HCT116 (cell line): ENCODE results near the gene CLTC. TPM values are rescaled to one million over a fixed set of nuclear protein-coding genes. Genes with fewer than 3 reads are reported as not detected.

ENCODE experiments used
- ATAC-seq: fragments of 200-7000 bp; cut with Tn5 transposase; 2 replicates; pipeline ENCODE4 v1.9.1; 2020; ENCODE audit warnings: mild to moderate bottlenecking, moderate library complexity
- BruUV-seq: library from RNA; stranded (reverse); fragments of 400-500 nt; replicated peaks from 2 replicates; lab custom pipeline; 2021; lab: Mats Ljungman, UMichigan
- CTCF ChIA-PET: fragments of 300-600 bp; sonication (Branson Sonifier 250); formaldehyde crosslinking; loops from one replicate; lab custom pipeline; 2021; ENCODE audit warnings: antibody characterized with exemption; lab: Charles Lee
- POLR2A ChIA-PET: fragments of 300-600, 350-600 bp; sonication (Branson Sonifier 250); formaldehyde crosslinking; loops from one replicate; lab custom pipeline; 2021; ENCODE audit warnings: antibody characterized with exemption; lab: Charles Lee
- RAD21 ChIA-PET, 2 experiments: fragments of 300-600 bp; sonication (Branson Sonifier 250); formaldehyde crosslinking; loops; one replicate each; lab custom pipeline; 2023; ENCODE audit warnings: low total read pairs in 2 of 2; ENCODE audit not compliant: uncharacterized antibody in 2 of 2, unreplicated experiment in 2 of 2, low non-redundant PET in 1 of 2; lab: Charles Lee
- DNase-seq: peaks from one replicate; pipeline ENCODE4 v3.0.0-alpha.2; 2010; ENCODE audit warnings: low read depth, low spot score
- H2AFZ ChIP-seq: fragments of 200-600 bp; shearing (Covaris generic), sonication (generic); 2 replicates; pipeline ENCODE4 v1.6.1; 2017; ENCODE audit warnings: low read depth, mixed run types, mixed read lengths, antibody characterized with exemption, low read length; ENCODE audit not compliant: poor library complexity, severe bottlenecking
- H3K27ac ChIP-seq: 2 replicates; pipeline ENCODE4 v1.5.1; 2012; ENCODE audit warnings: low read depth, low read length
- H3K27me3 ChIP-seq: fragments of 200-600 bp; sonication (generic); 2 replicates; pipeline ENCODE4 v1.6.1; 2016; ENCODE audit warnings: mixed run types, low read length, mixed read lengths; ENCODE audit not compliant: insufficient read depth
- H3K36me3 ChIP-seq, 2 experiments: fragments of 200-500 bp in 1 of 2; fragments of 200-600 bp in 1 of 2; sonication (Bioruptor generic) in 1 of 2; sonication (generic) in 1 of 2; 2 replicates each; pipeline versions ENCODE4 v1.5.1 to v1.6.1; 2014 to 2016; ENCODE audit warnings: low read length in 2 of 2, inconsistent platforms in 1 of 2, mixed read lengths in 1 of 2, mixed run types in 1 of 2; ENCODE audit not compliant: insufficient read depth in 2 of 2, control insufficient read depth in 1 of 2
- H3K4me1 ChIP-seq, 2 experiments: fragments of 200-600 bp in 1 of 2; sonication (generic) in 1 of 2; 2 replicates each; pipeline versions ENCODE4 v1.5.1 to v1.6.1; 2012 to 2017; ENCODE audit warnings: low read length in 2 of 2, inconsistent platforms in 1 of 2, mild to moderate bottlenecking in 1 of 2, mixed read lengths in 1 of 2, mixed run types in 1 of 2, moderate library complexity in 1 of 2; ENCODE audit not compliant: insufficient read depth in 2 of 2, control insufficient read depth in 1 of 2
- H3K4me2 ChIP-seq: fragments of 200-600 bp; sonication (generic); 2 replicates; pipeline ENCODE4 v1.6.1; 2017; ENCODE audit warnings: mixed run types, low read length, mixed read lengths
- H3K4me3 ChIP-seq, 2 experiments: fragments of 200-600 bp in 1 of 2; sonication (generic) in 1 of 2; replicated peaks in 1 of 2; 2 replicates each; pipeline ENCODE4 v1.5.1; 2011 to 2016; ENCODE audit warnings: low read length in 2 of 2, control low read depth in 1 of 2, low read depth in 1 of 2, mild to moderate bottlenecking in 1 of 2, mixed read lengths in 1 of 2, mixed run types in 1 of 2
- H3K79me2 ChIP-seq: fragments of 200-600 bp; sonication (generic); 2 replicates; pipeline ENCODE4 v1.6.1; 2017; ENCODE audit warnings: mild to moderate bottlenecking, mixed run types, low read length, moderate library complexity, mixed read lengths; ENCODE audit not compliant: insufficient read depth
- H3K9ac ChIP-seq: fragments of 200-600 bp; sonication (generic); 2 replicates; pipeline ENCODE4 v1.6.1; 2016; ENCODE audit warnings: low read length, mixed read lengths
- H3K9me2 ChIP-seq: fragments of 200-600 bp; sonication (generic), shearing (Covaris generic); 2 replicates; pipeline ENCODE4 v1.6.1; 2017; ENCODE audit warnings: mixed run types, mild to moderate bottlenecking, moderate library complexity; ENCODE audit not compliant: insufficient read depth
- H3K9me3 ChIP-seq, 2 experiments: fragments of 200-500 bp in 1 of 2; fragments of 200-600 bp in 1 of 2; sonication (Bioruptor generic) in 1 of 2; sonication (generic) in 1 of 2; 2 replicates each; pipeline ENCODE4 v1.6.1; 2014 to 2017; ENCODE audit warnings: low read length in 2 of 2, mixed read lengths in 2 of 2, inconsistent platforms in 1 of 2, low read depth in 1 of 2, mild to moderate bottlenecking in 1 of 2, mixed run types in 1 of 2, moderate library complexity in 1 of 2; ENCODE audit not compliant: control insufficient read depth in 1 of 2, insufficient read depth in 1 of 2
- H4K20me1 ChIP-seq: fragments of 200-600 bp; sonication (generic), shearing (Covaris generic); 2 replicates; pipeline ENCODE4 v1.6.1; 2017; ENCODE audit warnings: mixed run types, mild to moderate bottlenecking, moderate library complexity; ENCODE audit not compliant: insufficient read depth
- CBX3 ChIP-seq: IDR thresholded peaks from 2 replicates; pipeline ENCODE4 v1.6.1; 2012; ENCODE audit warnings: low read depth
- CEBPB ChIP-seq: IDR thresholded peaks from 2 replicates; pipeline ENCODE4 v1.6.1; 2012; ENCODE audit warnings: low read depth
- EGR1 ChIP-seq: IDR thresholded peaks from 2 replicates; pipeline ENCODE4 v1.6.1; 2012; ENCODE audit warnings: low read depth
- EZH2 ChIP-seq: fragments of 200-600 bp; sonication (generic); IDR thresholded peaks from 2 replicates; pipeline ENCODE4 v1.6.1; 2017; ENCODE audit warnings: antibody characterized with exemption, mixed run types
- FOSL1 ChIP-seq: IDR thresholded peaks from 2 replicates; pipeline ENCODE4 v1.6.1; 2012; ENCODE audit warnings: low read depth
- JUND ChIP-seq: IDR thresholded peaks from 2 replicates; pipeline ENCODE4 v1.6.1; 2012
- RAD21 ChIP-seq: IDR thresholded peaks from 2 replicates; pipeline ENCODE4 v1.6.1; 2012; ENCODE audit warnings: low read depth, mild to moderate bottlenecking
- SIN3A ChIP-seq: IDR thresholded peaks from 2 replicates; pipeline ENCODE4 v1.6.1; 2012; ENCODE audit warnings: low read depth
- SP1 ChIP-seq: IDR thresholded peaks from 2 replicates; pipeline ENCODE4 v1.6.1; 2012; ENCODE audit warnings: low read depth
- TCF7L2 ChIP-seq: IDR thresholded peaks from 2 replicates; pipeline ENCODE4 v1.7.0; 2011; ENCODE audit warnings: borderline replicate concordance, inconsistent platforms; ENCODE audit not compliant: insufficient read depth, insufficient read length; ENCODE audit errors: extremely low read depth
- intact Hi-C: fragments of 100-400 bp; cut with micrococcal nuclease; formaldehyde crosslinking; loops from 2 replicates; pipeline ENCODE4 v1.10.0; 2022
- total RNA-seq: library from RNA; stranded (reverse); gene quantifications from one replicate; pipeline ENCODE4 v1.2.1, GENCODE V29; 2021; ENCODE audit not compliant: unreplicated experiment
- TF ChIP-seq, protein P1 (sequence below): IDR thresholded peaks from 2 replicates; pipeline ENCODE4 v1.6.1; 2011; ENCODE audit warnings: mild to moderate bottlenecking, low read length, moderate library complexity; ENCODE audit not compliant: insufficient replicate concordance; ENCODE audit errors: extremely low read depth

Gene CLTC
- total RNA-seq, 1 experiment from 2014 or later = 351 TPM

DNA sequence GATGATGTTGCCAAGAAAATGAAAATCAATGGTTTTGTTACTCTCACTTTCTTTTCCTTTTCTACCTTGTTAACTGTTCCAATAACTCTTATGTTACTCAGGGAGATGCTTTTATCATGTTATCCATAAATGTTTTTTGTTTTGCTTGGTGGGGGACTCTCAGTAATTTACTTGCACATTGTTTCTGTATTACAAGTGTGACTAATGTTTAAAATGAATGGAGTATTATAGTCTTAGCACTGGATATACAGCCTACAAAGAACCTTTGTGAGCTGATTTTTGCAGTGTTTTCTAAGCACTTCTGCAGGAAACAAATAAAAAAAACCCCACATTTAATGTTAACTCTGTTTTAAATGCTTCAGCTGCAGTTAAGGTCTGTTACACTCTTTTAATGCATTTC, 99.8 kb downstream of the CLTC start (continued):
- TF ChIP-seq EGR1 (no peak), RAD21 (no peak), CBX3 (no peak), CEBPB (no peak), JUND (no peak), FOSL1 (no peak), TCF7L2 (no peak), SIN3A (no peak), SP1 (no peak)

DNA sequence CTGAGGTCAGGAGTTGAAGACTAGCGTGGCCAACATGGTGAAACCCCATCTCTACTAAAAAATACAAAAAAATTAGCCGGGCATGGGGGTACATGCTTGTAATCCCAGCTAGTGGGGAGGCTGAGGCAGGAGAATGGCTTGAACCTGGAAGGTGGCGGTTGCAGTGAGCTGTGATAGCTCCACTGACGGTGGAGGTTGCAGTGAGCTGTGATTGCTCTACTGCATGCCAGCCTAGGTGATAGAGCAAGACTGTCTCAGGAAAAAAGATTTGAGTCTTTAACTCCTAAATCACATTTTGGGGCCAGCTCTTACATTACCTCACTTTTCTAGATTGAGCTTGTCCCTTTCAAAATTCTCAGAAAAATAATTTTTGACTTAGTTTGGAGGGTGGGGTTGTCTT, 102.9 kb downstream of the CLTC start:
- POLR2A ChIA-PET = no interaction called here
- CTCF ChIA-PET = interaction anchor here (1.3 kb wide), 1 partner anchor 137 kb away, joined by 3 read pairs; no protein-coding TSS in a partner anchor
- no peak overlapping the region for H3K27ac ChIP-seq

More for the DNA sequence above, 102.9 kb downstream of the CLTC start:
- Histone ChIP-seq H3K4me1 (no peaks in the 10 kb centered on the region), H3K4me2 (no peak overlapping the region), H3K9ac (no peak overlapping the region), H3K9me3 (no peaks in the 10 kb centered on the region), H2AFZ (no peak overlapping the region), H4K20me1 (peaks cover 17% of the 10 kb centered on the region; the same call in 1 of the 2 replicates), H3K27me3 (no peaks in the 10 kb centered on the region), H3K79me2 (peaks cover 94% of the 10 kb centered on the region), H3K9me2 (no peaks in the 10 kb centered on the region), H3K4me3 (no peak overlapping the region), H3K36me3 (no peaks in the 10 kb centered on the region)
- no TSS peak for BruUV-seq
- DNase-seq (no peak), ATAC-seq (no peak)
- RAD21 ChIA-PET = no interaction called here
- TF ChIP-seq, protein P1, sequence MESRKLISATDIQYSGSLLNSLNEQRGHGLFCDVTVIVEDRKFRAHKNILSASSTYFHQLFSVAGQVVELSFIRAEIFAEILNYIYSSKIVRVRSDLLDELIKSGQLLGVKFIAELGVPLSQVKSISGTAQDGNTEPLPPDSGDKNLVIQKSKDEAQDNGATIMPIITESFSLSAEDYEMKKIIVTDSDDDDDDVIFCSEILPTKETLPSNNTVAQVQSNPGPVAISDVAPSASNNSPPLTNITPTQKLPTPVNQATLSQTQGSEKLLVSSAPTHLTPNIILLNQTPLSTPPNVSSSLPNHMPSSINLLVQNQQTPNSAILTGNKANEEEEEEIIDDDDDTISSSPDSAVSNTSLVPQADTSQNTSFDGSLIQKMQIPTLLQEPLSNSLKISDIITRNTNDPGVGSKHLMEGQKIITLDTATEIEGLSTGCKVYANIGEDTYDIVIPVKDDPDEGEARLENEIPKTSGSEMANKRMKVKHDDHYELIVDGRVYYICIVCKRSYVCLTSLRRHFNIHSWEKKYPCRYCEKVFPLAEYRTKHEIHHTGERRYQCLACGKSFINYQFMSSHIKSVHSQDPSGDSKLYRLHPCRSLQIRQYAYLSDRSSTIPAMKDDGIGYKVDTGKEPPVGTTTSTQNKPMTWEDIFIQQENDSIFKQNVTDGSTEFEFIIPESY = no peak
- no peak for TF ChIP-seq EZH2
- intact Hi-C loops = no loop called here
